ENCODE results near the gene TARS2.

DNA sequence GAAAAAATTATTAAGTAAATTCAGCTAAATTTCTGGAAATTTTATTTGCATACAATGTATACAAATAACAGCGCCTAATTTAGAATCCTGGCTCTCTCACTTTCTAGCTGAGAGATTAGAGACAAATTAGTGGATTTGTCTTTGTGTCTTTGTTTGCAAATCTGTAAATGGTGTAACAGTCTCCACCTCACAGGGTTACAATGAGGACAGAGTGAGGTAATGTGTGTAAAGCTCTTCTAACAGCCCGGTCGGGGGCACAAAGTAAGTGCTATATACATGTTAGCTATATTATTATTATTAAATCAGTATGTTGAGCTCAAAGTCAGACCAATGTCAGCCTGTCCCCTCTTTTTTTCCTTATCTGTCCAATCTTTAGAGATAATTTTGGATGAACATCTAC is 57.0 kb downstream of the TARS2 start:
- TF ChIP-seq POLR2A (IDR thresholded peaks at IDR 0.05; ENCODE audit: low read depth, low read length) (no peak), POLR2AphosphoS5 (IDR thresholded peaks at IDR 0.05; ENCODE audit: low read depth, low read length) (no peak), TAF1 (IDR thresholded peaks at IDR 0.05; ENCODE audit: borderline replicate concordance, low read depth, low read length) (no peak)
